ENCODE results near the gene KCNQ1. TPM values are rescaled to one million over a fixed set of nuclear protein-coding genes. Genes with fewer than 3 reads are reported as not detected.
A peak's percentile ranks its signal among the peaks of the same experiment; 100 is the strongest.

The KCNQ1 gene
- total and polyA plus RNA-seq, 2 of the 13 experiments (the other 11 are each of a cell fraction or from before 2014, with no cell fraction given), result 0.02 to 0.08 TPM

GRCh38 chr11:2401436-2401984 is 43.3 kb upstream of the KCNQ1 start:
- ATAC-seq, result no peak
- CTCF ChIA-PET (ENCODE audit: low intra/inter-chr PET ratio, low total read pairs), result interaction anchor here (3.9 kb wide), 1 partner anchor 19 kb away, joined by 55 read pairs; no protein-coding TSS in a partner anchor
- peak overlapping the region; percentile 88 for H3K4me2 ChIP-seq (ENCODE audit: low read depth, low read length)
- H2AFZ ChIP-seq (ENCODE audit: low read length), result no peak overlapping the region
- no peaks in the 10 kb centered on the region for H4K20me1 ChIP-seq (ENCODE audit: insufficient read depth, low read length)
- POLR2A ChIA-PET, result interaction anchor here (0.9 to 3.4 kb wide), 6 partner anchors 10 to 502 kb away, joined by 3 to 49 read pairs (median 6); partner anchors contain the start of gene KCNQ1OT1
- no peak for FAIRE-seq
- BruUV-seq (replicated peaks), result no TSS peak
- 0% methylated on average over 5 of the region's 12 CpGs for WGBS (ENCODE audit: low lambda C conversion rate)
- H3K79me2 ChIP-seq (ENCODE audit: insufficient read depth, low read length), result peaks cover 14% of the 10 kb centered on the region
- in situ Hi-C loops (cut with HindIII; ENCODE audit: extremely low pct_ligation_motif_present, low pct_unique_long_range_greater_than_20kb), result no loop called here
- intact Hi-C loops (cut with micrococcal nuclease; ENCODE audit: unreplicated experiment), result loop anchor here (5.0 kb wide), 1 partner anchor 189 kb away; no protein-coding TSS in a partner anchor
- DNase-seq (ENCODE audit: low spot score), result peak; percentile 25
- peak overlapping the region; percentile 99 for H3K9ac ChIP-seq (ENCODE audit: insufficient read depth, low read depth, low read length)
- peaks cover 6 to 7% of the 10 kb centered on the region in 2 experiments; a peak in 2 of 5 replicates for H3K36me3 ChIP-seq (replicated peaks in 1 of 2; ENCODE audit: control insufficient read depth in 1 of 2, insufficient read depth in 2 of 2, low read length in 2 of 2)
- H3K27ac ChIP-seq (ENCODE audit: extremely low read length, insufficient read depth, low read length), result peak overlapping the region; percentile 78
- H3K27me3 ChIP-seq (ENCODE audit: control insufficient read depth in 1 of 2, insufficient read depth in 2 of 2, low read length in 2 of 2), result no peaks in the 10 kb centered on the region; a peak in 1 of 5 replicates
- H3K4me3 ChIP-seq (replicated peaks in 1 of 3; ENCODE audit: insufficient read depth in 1 of 3, low read depth in 2 of 3, low read length in 3 of 3), result peak overlapping the region; percentile 80 to 99 (median 96)
- peaks cover 24% of the 10 kb centered on the region for H3K4me1 ChIP-seq (ENCODE audit: insufficient read depth, low read length)
- H3K9me3 ChIP-seq (ENCODE audit: low read length), result no peaks in the 10 kb centered on the region
- no peak for TF ChIP-seq ZNF614 (CRISPR knock-in tag; IDR thresholded peaks at IDR 0.05; ENCODE audit: borderline replicate concordance)
- TF ChIP-seq TBL1XR1 (IDR thresholded peaks at IDR 0.05; ENCODE audit: borderline replicate concordance, low read length, partially characterized antibody), result no peak
- no peak for TF ChIP-seq CBFB (CRISPR knock-in tag; IDR thresholded peaks at IDR 0.05)
- TF ChIP-seq ZNF672 (CRISPR knock-in tag; IDR thresholded peaks at IDR 0.05), result no peak
- peak; percentile 37; the same call in 1 of the 2 replicates for TF ChIP-seq STAG1 (CRISPR knock-in tag; IDR thresholded peaks at IDR 0.05)
- no peak for TF ChIP-seq POLR2G (IDR thresholded peaks at IDR 0.05; ENCODE audit: low read depth, low read length)
- TF ChIP-seq SRF (IDR thresholded peaks at IDR 0.05; ENCODE audit: low read depth, low read length), result no peak
- TF ChIP-seq RAD21 (CRISPR knock-in tag; IDR thresholded peaks at IDR 0.05), result 0 out of 2 replicates have a peak, but pooled peaks have one; percentile 20
- TF ChIP-seq U2AF1 (optimal IDR thresholded peaks at IDR 0.05; ENCODE audit: low read depth, low read length), result no peak
- no peak for TF ChIP-seq ZNF609 (CRISPR knock-in tag; IDR thresholded peaks at IDR 0.05; ENCODE audit: borderline replicate concordance)
- 0 out of 2 replicates have a peak, but pooled peaks have one; percentile 10 for TF ChIP-seq PATZ1 (CRISPR knock-in tag; IDR thresholded peaks at IDR 0.05)
- 0 out of 2 replicates have a peak, but pooled peaks have one; percentile 14 for TF ChIP-seq ZNF253 (CRISPR knock-in tag; IDR thresholded peaks at IDR 0.05; ENCODE audit: borderline replicate concordance)
- TF ChIP-seq SPEN (CRISPR knock-in tag; IDR thresholded peaks at IDR 0.05; ENCODE audit: low read depth), result no peak
- TF ChIP-seq E2F1 (CRISPR knock-in tag; IDR thresholded peaks at IDR 0.05), result 0 out of 2 replicates have a peak, but pooled peaks have one; percentile 10
- TF ChIP-seq AKAP8 (CRISPR knock-in tag; IDR thresholded peaks at IDR 0.05), result no peak
- TF ChIP-seq ZNF569 (CRISPR knock-in tag; IDR thresholded peaks at IDR 0.05; ENCODE audit: borderline replicate concordance), result no peak

Measured in HepG2 (cell line).